H1 (cell line): Measurements from ENCODE around the gene SEMA7A. TPM values are rescaled to one million over a fixed set of nuclear protein-coding genes. Genes with fewer than 3 reads are reported as not detected.

Experiments
- KDM1A ChIP-seq: fragments of 200-600, 300-600 bp; sonication (generic); IDR thresholded peaks from 2 replicates; pipeline ENCODE4 v1.7.1; 2016; ENCODE audit warnings: mild to moderate bottlenecking, low read length, borderline replicate concordance
- polyA plus RNA-seq, 7 experiments: library from polyadenylated mRNA; depleted of rRNA in 3 of 7; stranded (reverse) in 5 of 7; unstranded in 2 of 7; fragments of >200 nt in 5 of 7; fragments of 200-250 nt in 2 of 7; gene quantifications; 1 replicate in 5 of 7; 2 replicates in 1 of 7; 4 replicates in 1 of 7; pipeline versions ENCODE4 v1.2.1 to v1.2.3, GENCODE V29; 2011 to 2013; ENCODE audit warnings: missing spikeins in 2 of 7, mixed read lengths in 2 of 7
- total RNA-seq: library from RNA; stranded (reverse); fragmentation: NEBNext Ultra II Directional; extraction: Animal tissue kit (Norgen Biotek cat#: 25700); gene quantifications from 2 replicates; pipeline ENCODE4 v1.2.1, GENCODE V29; 2021
- TF ChIP-seq, protein P1 (sequence below): IDR thresholded peaks from 2 replicates; pipeline ENCODE4 v1.6.1; 2012; ENCODE audit warnings: low read length, inconsistent platforms

SEMA7A gene
- total and polyA plus RNA-seq, 2 of the 8 experiments (the other 6 are each of a cell fraction or from before 2014, with no cell fraction given) = 10.7 to 15.0 TPM

DNA sequence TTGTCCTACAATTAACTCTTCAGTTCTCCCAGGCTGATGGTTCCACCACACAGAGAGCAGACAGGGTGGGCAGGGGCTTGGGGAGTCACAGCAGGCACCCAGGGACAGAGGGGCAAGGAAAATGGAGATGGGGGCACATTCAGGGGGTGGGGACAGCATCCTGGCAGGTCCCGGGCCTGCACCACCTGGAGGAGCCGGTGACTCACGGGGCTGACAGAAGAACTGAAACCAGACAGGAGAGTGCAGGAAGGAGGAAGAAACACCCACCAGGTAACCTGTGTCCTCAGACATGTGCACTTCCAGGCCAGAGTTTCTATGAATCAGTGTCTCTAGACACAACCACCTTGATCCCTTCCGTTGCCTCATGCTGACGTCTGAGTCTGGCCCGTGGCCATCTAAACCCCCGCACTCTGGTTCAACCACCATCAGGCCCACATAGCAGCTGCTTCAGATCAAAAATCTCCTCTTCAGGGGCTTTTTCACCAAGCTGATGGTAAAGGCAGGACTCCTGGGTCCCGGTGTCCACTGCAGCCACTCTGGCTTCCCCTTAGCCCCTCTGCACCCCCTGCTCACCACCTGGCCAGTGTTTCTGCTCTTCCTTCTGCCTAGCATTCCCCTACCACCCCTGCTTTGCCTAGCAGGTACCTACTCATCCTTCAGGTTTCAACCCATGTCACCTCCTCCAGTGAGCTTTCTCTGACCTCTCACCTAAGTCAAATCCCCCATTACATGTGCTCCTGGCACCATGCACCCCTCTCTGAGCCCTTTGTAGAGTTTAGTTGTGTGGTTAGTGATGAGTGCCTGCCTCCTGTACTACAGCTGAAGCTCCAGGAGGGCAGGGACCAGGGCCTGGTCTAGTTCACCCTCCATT, 49.8 kb downstream of the SEMA7A start (continued):
- TF ChIP-seq KDM1A = no peak
- TF ChIP-seq, protein P1, sequence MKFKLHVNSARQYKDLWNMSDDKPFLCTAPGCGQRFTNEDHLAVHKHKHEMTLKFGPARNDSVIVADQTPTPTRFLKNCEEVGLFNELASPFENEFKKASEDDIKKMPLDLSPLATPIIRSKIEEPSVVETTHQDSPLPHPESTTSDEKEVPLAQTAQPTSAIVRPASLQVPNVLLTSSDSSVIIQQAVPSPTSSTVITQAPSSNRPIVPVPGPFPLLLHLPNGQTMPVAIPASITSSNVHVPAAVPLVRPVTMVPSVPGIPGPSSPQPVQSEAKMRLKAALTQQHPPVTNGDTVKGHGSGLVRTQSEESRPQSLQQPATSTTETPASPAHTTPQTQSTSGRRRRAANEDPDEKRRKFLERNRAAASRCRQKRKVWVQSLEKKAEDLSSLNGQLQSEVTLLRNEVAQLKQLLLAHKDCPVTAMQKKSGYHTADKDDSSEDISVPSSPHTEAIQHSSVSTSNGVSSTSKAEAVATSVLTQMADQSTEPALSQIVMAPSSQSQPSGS = no peak
